HG03095 (cell line): ENCODE data around the gene RALGPS1.

Source experiments
- ATAC-seq: cut with Tn5 transposase; IDR thresholded peaks from one replicate; pipeline ENCODE4 v1.9.1; 2021; ENCODE audit warnings: moderate library complexity; ENCODE audit not compliant: unreplicated experiment

Gene RALGPS1

GRCh38 chr9:127092041-127092608, 177.5 kb downstream of the RALGPS1 start:
- no peak for ATAC-seq

- ATAC-seq = no peak
These were observed 178.9 kb downstream of the RALGPS1 start for GRCh38 chr9:127093319-127094020.

GRCh38 chr9:127095411-127095810, 180.8 kb downstream of the RALGPS1 start:
- no peak for ATAC-seq

GRCh38 chr9:127096208-127096607, 181.6 kb downstream of the RALGPS1 start:
- no peak for ATAC-seq

GRCh38 chr9:127097683-127098082, 183.1 kb downstream of the RALGPS1 start:
- no peak for ATAC-seq

- no peak for ATAC-seq
These were observed 184.5 kb downstream of the RALGPS1 start for GRCh38 chr9:127098916-127099553.

- no peak for ATAC-seq
These were observed 185.1 kb downstream of the RALGPS1 start for GRCh38 chr9:127099664-127100063.

- ATAC-seq = no peak
These were observed 187.6 kb downstream of the RALGPS1 start for GRCh38 chr9:127102176-127102575.

- ATAC-seq = no peak
These were observed 188.2 kb downstream of the RALGPS1 start for GRCh38 chr9:127102788-127103187.

GRCh38 chr9:127104581-127105311, 190.2 kb downstream of the RALGPS1 start:
- no peak for ATAC-seq

- ATAC-seq = no peak
These were observed 191.4 kb downstream of the RALGPS1 start for GRCh38 chr9:127105805-127106465.

- ATAC-seq = no peak
These were observed 191.9 kb downstream of the RALGPS1 start for GRCh38 chr9:127106466-127106855.

- no peak for ATAC-seq
These were observed 192.8 kb downstream of the RALGPS1 start for GRCh38 chr9:127107171-127107928.

GRCh38 chr9:127107929-127108876, 193.6 kb downstream of the RALGPS1 start:
- ATAC-seq = no peak

GRCh38 chr9:127109212-127109711, 194.7 kb downstream of the RALGPS1 start:
- no peak for ATAC-seq

GRCh38 chr9:127112056-127112455, 197.5 kb downstream of the RALGPS1 start:
- no peak for ATAC-seq

- ATAC-seq = no peak
These were observed 198.2 kb downstream of the RALGPS1 start for GRCh38 chr9:127112735-127113161.

- ATAC-seq = no peak
These were observed 198.8 kb downstream of the RALGPS1 start for GRCh38 chr9:127113191-127113972.
